Gastroesophageal sphincter (tissue), 4 donors: ENCODE measurements around the gene CHIT1. TPM values are rescaled to one million over a fixed set of nuclear protein-coding genes. Genes with fewer than 3 reads are reported as not detected.

Source experiments
- ATAC-seq: fragments of 150-250 bp; one replicate; pipeline ENCODE4 v1.9.1; 2016; ENCODE audit warnings: mild to moderate bottlenecking, moderate library complexity
- H3K27ac ChIP-seq, 4 donors: fragments of 200-600 bp; sonication (generic) in 3 of 4; 1 replicate in 3 of 4; 2 replicates in 1 of 4; pipeline ENCODE4 v1.5.1; 2016 to 2019
- H3K27me3 ChIP-seq: fragments of 200-600 bp; sonication (generic); one replicate; pipeline ENCODE4 v1.5.1; 2019
- H3K36me3 ChIP-seq, 2 donors: fragments of 200-600 bp; sonication (generic); one replicate each; pipeline ENCODE4 v1.5.1; 2019; ENCODE audit warnings: control low read depth in 1 of 2
- H3K4me1 ChIP-seq, 3 donors: fragments of 200-600 bp; sonication (generic); 1 replicate in 2 of 3; 2 replicates in 1 of 3; pipeline ENCODE4 v1.5.1; 2016 to 2019; ENCODE audit warnings: control low read depth in 2 of 3
- H3K4me3 ChIP-seq, 2 donors: fragments of 200-600 bp; sonication (generic); one replicate each; pipeline ENCODE4 v1.5.1; 2019; ENCODE audit warnings: mild to moderate bottlenecking in 1 of 2, moderate library complexity in 1 of 2
- H3K9me3 ChIP-seq, 3 donors: fragments of 200-600 bp; sonication (generic); one replicate each; pipeline ENCODE4 v1.5.1; 2017 to 2019; ENCODE audit warnings: control low read depth in 2 of 3
- CTCF ChIP-seq, 4 experiments: fragments of 200-600 bp in 2 of 4; fragments of 450-650 bp in 2 of 4; sonication (generic) in 1 of 4; IDR thresholded peaks; one replicate each; pipeline ENCODE4 v1.5.1; 2017 to 2019; ENCODE audit warnings: antibody characterized with exemption in 4 of 4, mild to moderate bottlenecking in 2 of 4, moderate library complexity in 2 of 4
- EP300 ChIP-seq: sonication (generic); formaldehyde crosslinking; IDR thresholded peaks from one replicate; pipeline ENCODE4 v1.6.1; 2017; ENCODE audit warnings: antibody characterized with exemption, mild to moderate bottlenecking
- POLR2A ChIP-seq, 2 donors: fragments of 450-650 bp; IDR thresholded peaks; one replicate each; pipeline ENCODE4 v1.6.1; 2017; ENCODE audit warnings: antibody characterized with exemption in 2 of 2, mild to moderate bottlenecking in 2 of 2, moderate library complexity in 1 of 2
- POLR2AphosphoS5 ChIP-seq: sonication (generic); formaldehyde crosslinking; IDR thresholded peaks from one replicate; pipeline ENCODE4 v1.6.1; 2017; ENCODE audit warnings: antibody characterized with exemption
- WGBS, 2 donors: methylation state at CpG; one replicate each; pipeline ENCODE4 v1.1.5; 2018; ENCODE audit warnings: low coverage in 1 of 2; 5-methylcytosine and 5-hydroxymethylcytosine counted together
- total RNA-seq, 4 donors: library from RNA; depleted of rRNA; stranded (reverse); fragments of >200 nt; gene quantifications; one replicate each; pipeline ENCODE4 v1.1.0, GENCODE V29; 2016

CHIT1 gene
- total RNA-seq, 4 donors from 2014 or later, result 0.13 to 0.16 TPM; not detected in 2

GRCh38 chr1:203168991-203169390, 60.5 kb downstream of the CHIT1 start:
- Histone ChIP-seq H3K9me3 (no peaks in the 10 kb centered on the region), H3K36me3 (no peaks in the 10 kb centered on the region), H3K27ac (no peak overlapping the region), H3K4me3 (no peak overlapping the region), H3K27me3 (no peaks in the 10 kb centered on the region), H3K4me1 (no peaks in the 10 kb centered on the region)
- 100% methylated on average over 1 of the region's 9 CpGs; no CpG with 5 or more reads in 1 of the 2 donors for WGBS, 2 donors
- no peak for TF ChIP-seq CTCF (IDR thresholded peaks at IDR 0.05)
- TF ChIP-seq EP300, result no peak
- TF ChIP-seq POLR2A (IDR thresholded peaks at IDR 0.05), result no peak
- TF ChIP-seq POLR2AphosphoS5, result no peak
- no peak for ATAC-seq

- no peak for TF ChIP-seq CTCF (IDR thresholded peaks at IDR 0.05)
- TF ChIP-seq EP300, result no peak
- no peak for TF ChIP-seq POLR2A (IDR thresholded peaks at IDR 0.05)
- no peak for TF ChIP-seq POLR2AphosphoS5
- Histone ChIP-seq H3K36me3 (no peaks in the 10 kb centered on the region), H3K9me3 (no peaks in the 10 kb centered on the region), H3K4me3 (no peak overlapping the region), H3K27ac (no peak overlapping the region), H3K27me3 (no peaks in the 10 kb centered on the region), H3K4me1 (no peaks in the 10 kb centered on the region)
- 100% methylated on average over 1 of the region's 12 CpGs; no CpG with 5 or more reads in 1 of the 2 donors for WGBS, 2 donors
- no peak for ATAC-seq
Observed at GRCh38 chr1:203168256-203168786, 61.2 kb downstream of the CHIT1 start.

- H3K27me3 ChIP-seq, result peaks cover 4% of the 10 kb centered on the region
- TF ChIP-seq POLR2A (IDR thresholded peaks at IDR 0.05), result no peak
- no peaks in the 10 kb centered on the region for H3K9me3 ChIP-seq
- H3K4me1 ChIP-seq, result no peaks in the 10 kb centered on the region
- H3K36me3 ChIP-seq, result no peaks in the 10 kb centered on the region
- ATAC-seq, result no peak
- WGBS, 2 donors, result no CpG with 5 or more reads among the region's 5 CpGs
- no peak overlapping the region for H3K27ac ChIP-seq
- no peak overlapping the region for H3K4me3 ChIP-seq
Observed at GRCh38 chr1:203167913-203168200, 61.6 kb downstream of the CHIT1 start.

- Histone ChIP-seq H3K27ac (no peak overlapping the region), H3K36me3 (no peaks in the 10 kb centered on the region), H3K4me1 (no peaks in the 10 kb centered on the region), H3K4me3 (no peak overlapping the region), H3K27me3 (peaks cover 10% of the 10 kb centered on the region), H3K9me3 (no peaks in the 10 kb centered on the region)
- 20 to 100% methylated on average over 1 to 2 of the region's 23 CpGs for WGBS, 2 donors
- ATAC-seq, result no peak
- TF ChIP-seq POLR2AphosphoS5, result no peak
- no peak for TF ChIP-seq POLR2A (IDR thresholded peaks at IDR 0.05)
- TF ChIP-seq EP300, result no peak
- no peak for TF ChIP-seq CTCF (IDR thresholded peaks at IDR 0.05)
Observed at GRCh38 chr1:203167026-203167912, 62.2 kb downstream of the CHIT1 start.

GRCh38 chr1:203166192-203166940, 63.1 kb downstream of the CHIT1 start:
- TF ChIP-seq POLR2A (IDR thresholded peaks at IDR 0.05) (no peak), CTCF (IDR thresholded peaks at IDR 0.05) (no peak), EP300 (no peak), POLR2AphosphoS5 (no peak)
- 90% methylated on average over 2 of the region's 14 CpGs; no CpG with 5 or more reads in 1 of the 2 donors for WGBS, 2 donors
- no peaks in the 10 kb centered on the region for H3K9me3 ChIP-seq
- ATAC-seq, result no peak
- no peak overlapping the region for H3K4me3 ChIP-seq
- no peaks in the 10 kb centered on the region for H3K4me1 ChIP-seq
- no peaks in the 10 kb centered on the region for H3K36me3 ChIP-seq
- H3K27ac ChIP-seq, result no peak overlapping the region
- peaks cover 16% of the 10 kb centered on the region for H3K27me3 ChIP-seq
